Ascending aorta (tissue), 2 donors: Measurements from ENCODE around the gene NCOA7. TPM values are rescaled to one million over a fixed set of nuclear protein-coding genes. Genes with fewer than 3 reads are reported as not detected.

Experiments used
- DNase-seq, 2 donors: peaks; one replicate each; pipeline ENCODE4 v3.0.0-alpha.2; 2019; ENCODE audit warnings: low spot score in 2 of 2
- H3K27ac ChIP-seq, 2 donors: fragments of 200-600 bp; sonication (generic); one replicate each; pipeline ENCODE4 v1.5.1; 2016 to 2017; ENCODE audit warnings: mild to moderate bottlenecking in 1 of 2
- H3K27me3 ChIP-seq: fragments of 200-600 bp; sonication (generic); one replicate; pipeline ENCODE4 v1.5.1; 2017
- H3K36me3 ChIP-seq, 2 donors: fragments of 200-600 bp; sonication (generic); one replicate each; pipeline ENCODE4 v1.5.1; 2016
- H3K4me1 ChIP-seq, 2 donors: fragments of 200-600 bp; sonication (generic); one replicate each; pipeline ENCODE4 v1.5.1; 2016 to 2017; ENCODE audit warnings: mild to moderate bottlenecking in 1 of 2
- H3K4me3 ChIP-seq, 2 donors: fragments of 200-600 bp; sonication (generic); one replicate each; pipeline ENCODE4 v1.5.1; 2016 to 2017; ENCODE audit warnings: mild to moderate bottlenecking in 1 of 2
- H3K9me3 ChIP-seq, 2 donors: fragments of 200-600 bp; sonication (generic); one replicate each; pipeline ENCODE4 v1.5.1; 2016
- intact Hi-C: fragments of 100-400 bp; cut with DNase I; formaldehyde crosslinking; loops from one replicate; pipeline ENCODE4 v1.15.1; 2023
- total RNA-seq: library from RNA; depleted of rRNA; stranded (reverse); fragments of >200 nt; gene quantifications from one replicate; pipeline ENCODE4 v1.1.0, GENCODE V29; 2016
- TF ChIP-seq, protein P1 (sequence below), 3 experiments: fragments of 200-600 bp in 2 of 3; fragments of 450-650 bp in 1 of 3; sonication (generic) in 2 of 3; IDR thresholded peaks; one replicate each; pipeline ENCODE4 v1.5.1; 2016 to 2019; ENCODE audit warnings: antibody characterized with exemption in 3 of 3, mild to moderate bottlenecking in 1 of 3, moderate library complexity in 1 of 3

Gene NCOA7
- total RNA-seq, 1 donor from 2014 or later, result 37.4 TPM

GRCh38 chr6:125818772-125819260 is 28.1 kb downstream of the NCOA7 start:
- intact Hi-C loops, result no loop called here
- Histone ChIP-seq H3K36me3 (peaks cover 0 to 10% of the 10 kb centered on the region in 2 donors), H3K4me1 (peaks cover 0 to 37% of the 10 kb centered on the region in 2 donors), H3K9me3 (no peaks in the 10 kb centered on the region), H3K27me3 (no peaks in the 10 kb centered on the region), H3K27ac (peak overlapping the region; percentile 19 to 44), H3K4me3 (peak overlapping the region; percentile 27 to 35)
- DNase-seq, result no peak
- TF ChIP-seq, protein P1, sequence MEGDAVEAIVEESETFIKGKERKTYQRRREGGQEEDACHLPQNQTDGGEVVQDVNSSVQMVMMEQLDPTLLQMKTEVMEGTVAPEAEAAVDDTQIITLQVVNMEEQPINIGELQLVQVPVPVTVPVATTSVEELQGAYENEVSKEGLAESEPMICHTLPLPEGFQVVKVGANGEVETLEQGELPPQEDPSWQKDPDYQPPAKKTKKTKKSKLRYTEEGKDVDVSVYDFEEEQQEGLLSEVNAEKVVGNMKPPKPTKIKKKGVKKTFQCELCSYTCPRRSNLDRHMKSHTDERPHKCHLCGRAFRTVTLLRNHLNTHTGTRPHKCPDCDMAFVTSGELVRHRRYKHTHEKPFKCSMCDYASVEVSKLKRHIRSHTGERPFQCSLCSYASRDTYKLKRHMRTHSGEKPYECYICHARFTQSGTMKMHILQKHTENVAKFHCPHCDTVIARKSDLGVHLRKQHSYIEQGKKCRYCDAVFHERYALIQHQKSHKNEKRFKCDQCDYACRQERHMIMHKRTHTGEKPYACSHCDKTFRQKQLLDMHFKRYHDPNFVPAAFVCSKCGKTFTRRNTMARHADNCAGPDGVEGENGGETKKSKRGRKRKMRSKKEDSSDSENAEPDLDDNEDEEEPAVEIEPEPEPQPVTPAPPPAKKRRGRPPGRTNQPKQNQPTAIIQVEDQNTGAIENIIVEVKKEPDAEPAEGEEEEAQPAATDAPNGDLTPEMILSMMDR (IDR thresholded peaks at IDR 0.05), result no peak

- peaks cover 0 to 10% of the 10 kb centered on the region in 2 donors for H3K36me3 ChIP-seq
- H3K27ac ChIP-seq, result no peak overlapping the region
Measured at GRCh38 chr6:125819535-125820326, 29.0 kb downstream of the NCOA7 start.

GRCh38 chr6:125821825-125822281 is 31.1 kb downstream of the NCOA7 start:
- no peak overlapping the region for H3K27ac ChIP-seq
- H3K27me3 ChIP-seq, result no peaks in the 10 kb centered on the region
- no peaks in the 10 kb centered on the region for H3K9me3 ChIP-seq
- H3K4me1 ChIP-seq, result peaks cover 0 to 21% of the 10 kb centered on the region in 2 donors
- no peak overlapping the region for H3K4me3 ChIP-seq
- TF ChIP-seq, protein P1 (IDR thresholded peaks at IDR 0.05), result no peak
- peaks cover 0 to 10% of the 10 kb centered on the region in 2 donors for H3K36me3 ChIP-seq
- intact Hi-C loops, result no loop called here
- no peak for DNase-seq

More at GRCh38 chr6:125819535-125820326, 29.0 kb downstream of the NCOA7 start:
- Histone ChIP-seq H3K27me3 (no peaks in the 10 kb centered on the region), H3K9me3 (no peaks in the 10 kb centered on the region), H3K4me1 (peaks cover 0 to 30% of the 10 kb centered on the region in 2 donors), H3K4me3 (no peak overlapping the region)
- TF ChIP-seq, protein P1 (IDR thresholded peaks at IDR 0.05), result no peak
- no peak for DNase-seq
- intact Hi-C loops, result no loop called here

GRCh38 chr6:125823180-125823579 is 32.4 kb downstream of the NCOA7 start:
- peaks cover 0 to 11% of the 10 kb centered on the region in 2 donors for H3K4me1 ChIP-seq
- H3K36me3 ChIP-seq, result peaks cover 0 to 10% of the 10 kb centered on the region in 2 donors
- no peak overlapping the region for H3K4me3 ChIP-seq
- TF ChIP-seq, protein P1 (IDR thresholded peaks at IDR 0.05), result no peak
- H3K27me3 ChIP-seq, result no peaks in the 10 kb centered on the region
- intact Hi-C loops, result no loop called here
- no peak overlapping the region for H3K27ac ChIP-seq
- H3K9me3 ChIP-seq, result no peaks in the 10 kb centered on the region
- no peak for DNase-seq

GRCh38 chr6:125824946-125825771 is 34.4 kb downstream of the NCOA7 start:
- H3K27ac ChIP-seq, result no peak overlapping the region
- no peaks in the 10 kb centered on the region for H3K27me3 ChIP-seq
- H3K36me3 ChIP-seq, result peaks cover 0 to 8% of the 10 kb centered on the region in 2 donors
- no peaks in the 10 kb centered on the region for H3K9me3 ChIP-seq
- no peak overlapping the region for H3K4me3 ChIP-seq
- no peaks in the 10 kb centered on the region for H3K4me1 ChIP-seq
- intact Hi-C loops, result no loop called here
- no peak for DNase-seq
- TF ChIP-seq, protein P1 (IDR thresholded peaks at IDR 0.05), result no peak
